ENCODE measurements around the gene GPC5. TPM values are rescaled to one million over a fixed set of nuclear protein-coding genes. Genes with fewer than 3 reads are reported as not detected.

Gene GPC5
- total RNA-seq, 1 experiment from 2014 or later: 0.07 TPM

GRCh38 chr13:91580749-91581148 lies 182.3 kb downstream of the GPC5 start:
- no peak for DNase-seq (ENCODE audit: extremely low read depth, low read depth)

- DNase-seq (ENCODE audit: extremely low read depth, low read depth): no peak
These were observed 188.2 kb downstream of the GPC5 start for GRCh38 chr13:91586609-91587008.

GRCh38 chr13:91588541-91588940 lies 190.1 kb downstream of the GPC5 start:
- no peak for DNase-seq (ENCODE audit: extremely low read depth, low read depth)

- no peak for DNase-seq (ENCODE audit: extremely low read depth, low read depth)
These were observed 193.9 kb downstream of the GPC5 start for GRCh38 chr13:91592056-91593014.

GRCh38 chr13:91593456-91593855 lies 195.0 kb downstream of the GPC5 start:
- no peak for DNase-seq (ENCODE audit: extremely low read depth, low read depth)

- no peak for DNase-seq (ENCODE audit: extremely low read depth, low read depth)
These were observed 195.6 kb downstream of the GPC5 start for GRCh38 chr13:91594061-91594460.

GRCh38 chr13:91595677-91596076 lies 197.3 kb downstream of the GPC5 start:
- DNase-seq (ENCODE audit: extremely low read depth, low read depth): no peak

- DNase-seq (ENCODE audit: extremely low read depth, low read depth): no peak
These were observed 198.4 kb downstream of the GPC5 start for GRCh38 chr13:91596842-91597241.

GRCh38 chr13:91598655-91599054 lies 200.2 kb downstream of the GPC5 start:
- DNase-seq (ENCODE audit: extremely low read depth, low read depth): no peak

- no peak for DNase-seq (ENCODE audit: extremely low read depth, low read depth)
These were observed 202.9 kb downstream of the GPC5 start for GRCh38 chr13:91601273-91601672.

GRCh38 chr13:91601807-91602206 lies 203.4 kb downstream of the GPC5 start:
- DNase-seq (ENCODE audit: extremely low read depth, low read depth): no peak

GRCh38 chr13:91609353-91609752 lies 210.9 kb downstream of the GPC5 start:
- DNase-seq (ENCODE audit: extremely low read depth, low read depth): no peak

- no peak for DNase-seq (ENCODE audit: extremely low read depth, low read depth)
These were observed 219.9 kb downstream of the GPC5 start for GRCh38 chr13:91618315-91618714.

- DNase-seq (ENCODE audit: extremely low read depth, low read depth): no peak
These were observed 222.3 kb downstream of the GPC5 start for GRCh38 chr13:91620670-91621141.

- DNase-seq (ENCODE audit: extremely low read depth, low read depth): no peak
These were observed 222.7 kb downstream of the GPC5 start for GRCh38 chr13:91621161-91621560.

- DNase-seq (ENCODE audit: extremely low read depth, low read depth): no peak
These were observed 223.5 kb downstream of the GPC5 start for GRCh38 chr13:91621963-91622362.

- DNase-seq (ENCODE audit: extremely low read depth, low read depth): no peak
These were observed 224.5 kb downstream of the GPC5 start for GRCh38 chr13:91622778-91623550.

GRCh38 chr13:91627952-91628739 lies 229.7 kb downstream of the GPC5 start:
- no peak for DNase-seq (ENCODE audit: extremely low read depth, low read depth)

GRCh38 chr13:91630946-91631345 lies 232.5 kb downstream of the GPC5 start:
- no peak for DNase-seq (ENCODE audit: extremely low read depth, low read depth)

- DNase-seq (ENCODE audit: extremely low read depth, low read depth): no peak
These were observed 233.7 kb downstream of the GPC5 start for GRCh38 chr13:91632086-91632485.

- no peak for DNase-seq (ENCODE audit: extremely low read depth, low read depth)
These were observed 240.9 kb downstream of the GPC5 start for GRCh38 chr13:91639330-91639729.
